ENCODE data around the gene ZNF221. TPM values are rescaled to one million over a fixed set of nuclear protein-coding genes. Genes with fewer than 3 reads are reported as not detected.
A peak's percentile ranks its signal among the peaks of the same experiment; 100 is the strongest.

ZNF221 gene
- total and polyA plus RNA-seq, 7 experiments from 2014 or later = 0.65 to 2.0 (median 1.0) TPM

- H3K4me1 Mint-ChIP-seq = no peaks in the 10 kb centered on the region
- no peaks in the 10 kb centered on the region for H3K27me3 ChIP-seq (ENCODE audit: control insufficient read depth in 2 of 2, insufficient read depth in 2 of 2, low read length in 2 of 2)
- ChIA-PET POLR2A (no interaction called here), CTCF (no interaction called here)
- intact Hi-C loops (cut with micrococcal nuclease) = no loop called here
- no peaks in the 10 kb centered on the region for H3K27me3 Mint-ChIP-seq
- H3K4me3 Mint-ChIP-seq = no peak overlapping the region
- no peak overlapping the region for H3K4me3 ChIP-seq (ENCODE audit: low read length)
- H3K27ac ChIP-seq (ENCODE audit: low read depth, low read length) = no peak overlapping the region
- H3K27ac Mint-ChIP-seq = peak overlapping the region in 1 of 9 donors; percentile 8
- peaks cover 14 to 59% (median 31%) of the 10 kb centered on the region in 5 donors for H3K36me3 Mint-ChIP-seq
- peaks cover 0 to 5% (median 0%) of the 10 kb centered on the region in 3 experiments for H3K36me3 ChIP-seq (ENCODE audit: control insufficient read depth in 2 of 3, insufficient read depth in 3 of 3, low read length in 3 of 3)
- H3K9me3 ChIP-seq (ENCODE audit: control insufficient read depth in 2 of 3, low read length in 3 of 3) = peaks cover 7 to 81% (median 37%) of the 10 kb centered on the region in 3 experiments
- no peak for ATAC-seq
- H3K9me3 Mint-ChIP-seq = peaks cover 15 to 97% (median 76%) of the 10 kb centered on the region in 11 donors
- no peak for DNase-seq
- H3K4me1 ChIP-seq (ENCODE audit: control insufficient read depth in 2 of 2, insufficient read depth in 2 of 2, low read length in 2 of 2) = no peaks in the 10 kb centered on the region
Observed at GRCh38 chr19:43908659-43909058, 42.4 kb upstream of the ZNF221 start.

DNA sequence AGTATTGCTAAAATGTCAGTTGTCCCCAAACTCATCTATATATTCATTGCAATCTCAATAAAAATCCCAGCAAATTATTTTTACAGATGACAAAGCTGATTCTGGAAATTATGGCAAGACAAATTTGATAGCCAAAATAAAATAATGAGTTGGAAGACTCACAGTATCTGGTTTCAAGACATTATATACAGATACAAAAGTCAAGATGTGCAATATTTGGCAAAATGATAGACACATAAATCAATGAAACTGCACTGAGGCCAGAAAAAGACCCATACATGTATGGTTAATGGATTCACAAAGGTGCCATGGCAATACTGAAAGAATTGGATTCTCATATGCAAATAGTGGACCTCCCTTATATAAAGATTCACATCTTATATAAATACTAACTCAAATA is 40.1 kb upstream of the ZNF221 start:
- ATAC-seq (no peak), DNase-seq (no peak)
- no peak overlapping the region for H3K27ac Mint-ChIP-seq
- Histone ChIP-seq H3K4me3 (ENCODE audit: low read length) (no peak overlapping the region), H3K4me1 (ENCODE audit: control insufficient read depth in 2 of 2, insufficient read depth in 2 of 2, low read length in 2 of 2) (no peaks in the 10 kb centered on the region), H3K27ac (ENCODE audit: low read depth, low read length) (no peak overlapping the region), H3K27me3 (ENCODE audit: control insufficient read depth in 2 of 2, insufficient read depth in 2 of 2, low read length in 2 of 2) (no peaks in the 10 kb centered on the region), H3K36me3 (ENCODE audit: control insufficient read depth in 2 of 3, insufficient read depth in 3 of 3, low read length in 3 of 3) (peaks cover 15 to 27% (median 15%) of the 10 kb centered on the region in 3 experiments), H3K9me3 (ENCODE audit: control insufficient read depth in 2 of 3, low read length in 3 of 3) (peaks cover 19 to 94% (median 57%) of the 10 kb centered on the region in 3 experiments)
- H3K27me3 Mint-ChIP-seq = no peaks in the 10 kb centered on the region
- no peak overlapping the region for H3K4me3 Mint-ChIP-seq
- H3K36me3 Mint-ChIP-seq = peaks cover 33 to 66% (median 43%) of the 10 kb centered on the region in 5 donors
- CTCF ChIA-PET = no interaction called here
- H3K9me3 Mint-ChIP-seq = peaks cover 22 to 100% (median 87%) of the 10 kb centered on the region in 11 donors
- no peaks in the 10 kb centered on the region for H3K4me1 Mint-ChIP-seq
- intact Hi-C loops (cut with micrococcal nuclease) = no loop called here
- POLR2A ChIA-PET = no interaction called here

DNA sequence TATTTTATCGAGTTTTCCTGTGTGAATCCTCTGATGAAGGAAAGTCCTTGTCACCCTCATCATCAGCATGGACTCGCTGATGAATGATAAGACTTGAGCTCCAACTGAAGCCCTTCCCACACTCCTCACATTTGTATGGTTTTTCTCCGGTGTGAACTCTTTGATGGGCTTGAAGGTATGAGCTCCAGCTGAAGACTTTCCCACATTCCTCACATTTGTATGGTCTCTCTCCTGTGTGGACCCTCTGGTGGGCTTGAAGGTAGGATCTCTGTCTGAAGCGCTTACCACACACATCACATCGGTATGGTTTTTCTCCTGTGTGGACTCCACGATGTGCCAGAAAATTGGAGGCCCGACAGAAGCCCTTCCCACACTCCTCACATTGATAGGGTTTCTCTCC is 37.6 kb upstream of the ZNF221 start:
- Mint-ChIP-seq H3K4me3 (no peak overlapping the region), H3K9me3 (peaks cover 28 to 100% (median 85%) of the 10 kb centered on the region in 11 donors), H3K4me1 (no peaks in the 10 kb centered on the region), H3K27me3 (no peaks in the 10 kb centered on the region), H3K27ac (no peak overlapping the region), H3K36me3 (peaks cover 39 to 84% (median 60%) of the 10 kb centered on the region in 5 donors)
- CTCF ChIA-PET = interaction anchor here (0.5 kb wide), 1 partner anchor 255 kb away, joined by 4 read pairs; no protein-coding TSS in a partner anchor
- peaks cover 23 to 52% (median 37%) of the 10 kb centered on the region in 3 experiments for H3K36me3 ChIP-seq (ENCODE audit: control insufficient read depth in 2 of 3, insufficient read depth in 3 of 3, low read length in 3 of 3)
- POLR2A ChIA-PET = no interaction called here
- no peaks in the 10 kb centered on the region for H3K27me3 ChIP-seq (ENCODE audit: control insufficient read depth in 2 of 2, insufficient read depth in 2 of 2, low read length in 2 of 2)
- intact Hi-C loops (cut with micrococcal nuclease) = no loop called here
- H3K27ac ChIP-seq (ENCODE audit: low read depth, low read length) = no peak overlapping the region
- DNase-seq (no peak), ATAC-seq (no peak)
- H3K4me1 ChIP-seq (ENCODE audit: control insufficient read depth in 2 of 2, insufficient read depth in 2 of 2, low read length in 2 of 2) = no peaks in the 10 kb centered on the region
- peak overlapping the region; percentile 10 for H3K4me3 ChIP-seq (ENCODE audit: low read length)
- H3K9me3 ChIP-seq (ENCODE audit: control insufficient read depth in 2 of 3, low read length in 3 of 3) = peaks cover 19 to 94% (median 68%) of the 10 kb centered on the region in 3 experiments

DNA sequence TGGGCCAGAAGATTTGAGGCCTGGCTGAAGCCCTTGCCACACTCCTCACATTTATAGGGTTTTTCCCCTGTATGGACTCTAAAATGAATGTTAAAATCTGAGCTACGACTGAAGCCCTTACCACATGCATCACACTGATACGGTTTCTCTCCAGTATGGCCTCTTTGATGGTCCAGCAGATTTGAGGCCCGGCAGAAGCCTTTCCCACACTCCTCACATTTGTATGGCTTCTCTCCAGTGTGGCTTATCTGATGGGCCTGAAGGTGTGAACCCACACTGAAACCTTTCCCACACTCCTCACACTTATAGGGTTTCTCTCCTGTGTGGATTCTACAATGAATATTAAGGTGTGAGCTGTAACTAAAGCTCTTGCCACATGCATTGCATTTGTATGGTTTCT is 37.0 kb upstream of the ZNF221 start:
- H3K27ac Mint-ChIP-seq = no peak overlapping the region
- ChIA-PET POLR2A (no interaction called here), CTCF (interaction anchor here (0.6 kb wide), 2 partner anchors 10 to 93 kb away, joined by 3 read pairs; no protein-coding TSS in a partner anchor)
- no peak overlapping the region for H3K4me3 ChIP-seq (ENCODE audit: low read length)
- ATAC-seq (no peak), DNase-seq (no peak)
- H3K4me1 ChIP-seq (ENCODE audit: control insufficient read depth in 2 of 2, insufficient read depth in 2 of 2, low read length in 2 of 2) = no peaks in the 10 kb centered on the region
- H3K4me1 Mint-ChIP-seq = no peaks in the 10 kb centered on the region
- no peaks in the 10 kb centered on the region for H3K27me3 Mint-ChIP-seq
- peaks cover 19 to 92% (median 70%) of the 10 kb centered on the region in 3 experiments for H3K9me3 ChIP-seq (ENCODE audit: control insufficient read depth in 2 of 3, low read length in 3 of 3)
- peaks cover 30 to 59% (median 44%) of the 10 kb centered on the region in 3 experiments for H3K36me3 ChIP-seq (ENCODE audit: control insufficient read depth in 2 of 3, insufficient read depth in 3 of 3, low read length in 3 of 3)
- peaks cover 42 to 89% (median 64%) of the 10 kb centered on the region in 5 donors for H3K36me3 Mint-ChIP-seq
- intact Hi-C loops (cut with micrococcal nuclease) = no loop called here
- H3K27ac ChIP-seq (ENCODE audit: low read depth, low read length) = no peak overlapping the region
- H3K4me3 Mint-ChIP-seq = no peak overlapping the region
- no peaks in the 10 kb centered on the region for H3K27me3 ChIP-seq (ENCODE audit: control insufficient read depth in 2 of 2, insufficient read depth in 2 of 2, low read length in 2 of 2)
- H3K9me3 Mint-ChIP-seq = peaks cover 25 to 100% (median 84%) of the 10 kb centered on the region in 11 donors

DNA sequence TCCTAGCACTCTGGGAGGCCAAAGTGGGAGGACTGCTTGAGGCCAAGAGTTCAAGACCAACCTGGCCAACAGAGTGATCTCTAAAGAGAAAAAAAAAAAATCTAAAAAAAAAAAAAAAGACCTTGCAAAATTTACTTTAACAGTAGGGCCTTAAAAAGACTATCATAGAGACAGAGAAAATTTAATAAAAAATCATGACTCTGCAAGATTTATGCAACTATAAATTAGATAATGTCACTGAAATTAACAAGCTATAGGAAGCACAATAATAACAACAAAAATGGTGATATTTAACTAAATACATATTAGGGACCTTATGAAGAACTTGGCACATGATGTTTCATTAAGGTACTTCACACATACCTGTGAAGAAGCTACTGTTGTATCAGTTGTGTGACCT is 27.2 kb upstream of the ZNF221 start:
- no peak overlapping the region for H3K4me3 ChIP-seq (ENCODE audit: low read length)
- ATAC-seq (no peak), DNase-seq (no peak)
- peaks cover 0 to 12% (median 0%) of the 10 kb centered on the region in 3 experiments for H3K9me3 ChIP-seq (ENCODE audit: control insufficient read depth in 2 of 3, low read length in 3 of 3)
- H3K27ac ChIP-seq (ENCODE audit: low read depth, low read length) = no peak overlapping the region
- H3K9me3 Mint-ChIP-seq = peaks cover 6 to 84% (median 34%) of the 10 kb centered on the region in 11 donors
- no peaks in the 10 kb centered on the region for H3K27me3 ChIP-seq (ENCODE audit: control insufficient read depth in 2 of 2, insufficient read depth in 2 of 2, low read length in 2 of 2)
- CTCF ChIA-PET = interaction anchor here (0.6 kb wide), 1 partner anchor 24 kb away, joined by 4 read pairs; no protein-coding TSS in a partner anchor
- H3K36me3 Mint-ChIP-seq = peaks cover 43 to 96% (median 93%) of the 10 kb centered on the region in 5 donors
- intact Hi-C loops (cut with micrococcal nuclease) = no loop called here
- H3K27me3 Mint-ChIP-seq = no peaks in the 10 kb centered on the region
- POLR2A ChIA-PET = interaction anchor here (0.8 to 1.2 kb wide), 3 partner anchors 11 to 167 kb away, joined by 3 to 4 read pairs (median 3); partner anchors contain the start of gene ZNF45
- no peak overlapping the region for H3K4me3 Mint-ChIP-seq
- H3K4me1 ChIP-seq (ENCODE audit: control insufficient read depth in 2 of 2, insufficient read depth in 2 of 2, low read length in 2 of 2) = no peaks in the 10 kb centered on the region
- no peaks in the 10 kb centered on the region for H3K4me1 Mint-ChIP-seq
- H3K36me3 ChIP-seq (ENCODE audit: control insufficient read depth in 2 of 3, insufficient read depth in 3 of 3, low read length in 3 of 3) = peaks cover 27 to 96% (median 44%) of the 10 kb centered on the region in 3 experiments
- H3K27ac Mint-ChIP-seq = no peak overlapping the region

GRCh38 chr19:43928820-43929219 is 22.2 kb upstream of the ZNF221 start:
- Mint-ChIP-seq H3K9me3 (peaks cover 0 to 40% (median 13%) of the 10 kb centered on the region in 11 donors), H3K36me3 (peaks cover 48 to 89% (median 87%) of the 10 kb centered on the region in 5 donors), H3K4me3 (no peak overlapping the region), H3K4me1 (peaks cover 4 to 28% (median 15%) of the 10 kb centered on the region in 7 donors), H3K27ac (no peak overlapping the region), H3K27me3 (no peaks in the 10 kb centered on the region)
- H3K9me3 ChIP-seq (ENCODE audit: control insufficient read depth in 2 of 3, low read length in 3 of 3) = no peaks in the 10 kb centered on the region
- no peak overlapping the region for H3K27ac ChIP-seq (ENCODE audit: low read depth, low read length)
- H3K27me3 ChIP-seq (ENCODE audit: control insufficient read depth in 2 of 2, insufficient read depth in 2 of 2, low read length in 2 of 2) = no peaks in the 10 kb centered on the region
- ATAC-seq = no peak
- intact Hi-C loops (cut with micrococcal nuclease) = no loop called here
- DNase-seq = no peak
- POLR2A ChIA-PET = interaction anchor here (0.7 kb wide), 1 partner anchor 336 kb away, joined by 3 read pairs; no protein-coding TSS in a partner anchor
- H3K4me1 ChIP-seq (ENCODE audit: control insufficient read depth in 2 of 2, insufficient read depth in 2 of 2, low read length in 2 of 2) = peaks cover 6 to 7% of the 10 kb centered on the region in 2 donors
- CTCF ChIA-PET = no interaction called here
- H3K36me3 ChIP-seq (ENCODE audit: control insufficient read depth in 2 of 3, insufficient read depth in 3 of 3, low read length in 3 of 3) = peaks cover 29 to 86% (median 45%) of the 10 kb centered on the region in 3 experiments
- H3K4me3 ChIP-seq (ENCODE audit: low read length) = no peak overlapping the region
